Mesendoderm (in vitro differentiated cells): Measurements from ENCODE around the gene SVIP. TPM values are rescaled to one million over a fixed set of nuclear protein-coding genes. Genes with fewer than 3 reads are reported as not detected.

ENCODE experiments used
- DNase-seq: peaks from one replicate; pipeline ENCODE4 v3.0.0; 2013
- H2AK5ac ChIP-seq: 2 replicates; pipeline ENCODE4 v1.6.1; 2013; ENCODE audit warnings: low read length, inconsistent platforms
- H2BK120ac ChIP-seq: 2 replicates; pipeline ENCODE4 v1.6.1; 2013; ENCODE audit warnings: low read depth, mild to moderate bottlenecking, low read length, moderate library complexity, mixed read lengths
- H2BK15ac ChIP-seq: replicated peaks from 2 replicates; pipeline ENCODE4 v1.6.1; 2013; ENCODE audit warnings: low read depth, mild to moderate bottlenecking, moderate library complexity
- H2BK5ac ChIP-seq: 2 replicates; pipeline ENCODE4 v1.6.1; 2013; ENCODE audit warnings: low read length, inconsistent platforms
- H3K18ac ChIP-seq: 2 replicates; pipeline ENCODE4 v1.6.1; 2013; ENCODE audit warnings: mild to moderate bottlenecking, low read length, mixed read lengths
- H3K23ac ChIP-seq: one replicate; pipeline ENCODE4 v1.6.1; 2013; ENCODE audit warnings: low read length
- H3K27ac ChIP-seq: 2 replicates; pipeline ENCODE4 v1.5.1; 2013; ENCODE audit warnings: low read depth, mild to moderate bottlenecking, inconsistent platforms, low read length, moderate library complexity
- H3K27me3 ChIP-seq: 2 replicates; pipeline ENCODE4 v1.6.1; 2013; ENCODE audit warnings: low read length, control low read depth, mild to moderate bottlenecking, inconsistent platforms; ENCODE audit not compliant: insufficient read depth, poor library complexity
- H3K36me3 ChIP-seq: 2 replicates; pipeline ENCODE4 v1.6.1; 2013; ENCODE audit warnings: low read length, inconsistent platforms; ENCODE audit not compliant: control insufficient read depth, insufficient read depth
- H3K4ac ChIP-seq: one replicate; pipeline ENCODE4 v1.6.1; 2013; ENCODE audit warnings: low read depth, mild to moderate bottlenecking, low read length, moderate library complexity
- H3K4me1 ChIP-seq: 2 replicates; pipeline ENCODE4 v1.6.1; 2013; ENCODE audit warnings: low read depth, low read length, inconsistent platforms; ENCODE audit not compliant: control insufficient read depth
- H3K4me2 ChIP-seq: 2 replicates; pipeline ENCODE4 v1.6.1; 2013; ENCODE audit warnings: low read length
- H3K4me3 ChIP-seq: 2 replicates; pipeline ENCODE4 v1.5.1; 2013; ENCODE audit warnings: mild to moderate bottlenecking, low read length
- H3K56ac ChIP-seq: one replicate; pipeline ENCODE4 v1.6.1; 2013; ENCODE audit warnings: low read length
- H3K79me1 ChIP-seq: 2 replicates; pipeline ENCODE4 v1.6.1; 2013; ENCODE audit warnings: low read length, inconsistent platforms
- H3K79me2 ChIP-seq: 2 replicates; pipeline ENCODE4 v1.6.1; 2013; ENCODE audit warnings: mild to moderate bottlenecking, low read length; ENCODE audit not compliant: control insufficient read depth, insufficient read depth
- H3K9ac ChIP-seq: 2 replicates; pipeline ENCODE4 v1.6.1; 2013; ENCODE audit warnings: low read length, inconsistent platforms
- H4K5ac ChIP-seq: one replicate; pipeline ENCODE4 v1.6.1; 2013; ENCODE audit warnings: low read length
- H4K8ac ChIP-seq: one replicate; pipeline ENCODE4 v1.6.1; 2013; ENCODE audit warnings: low read depth, mild to moderate bottlenecking, control low read depth, low read length, moderate library complexity
- WGBS: extraction: QIAGEN DNeasy Blood & Tissue Kit; methylation state at CpG from one replicate; pipeline ENCODE4 v1.1.7; 2013; ENCODE audit warnings: low lambda C conversion rate, missing lambda C conversion rate; ENCODE audit not compliant: insufficient coverage; ENCODE audit errors: extremely low coverage; 5-methylcytosine and 5-hydroxymethylcytosine counted together
- polyA plus RNA-seq, 2 experiments: library from polyadenylated mRNA; stranded (reverse); fragments of 200-250 nt; gene quantifications; one replicate each; pipeline ENCODE4 v1.2.3, GENCODE V29; 2013

SVIP gene
- 10.4 TPM for polyA plus RNA-seq (2013, experiment 1 of 2)
- polyA plus RNA-seq (2013, experiment 2 of 2), result 10.5 TPM

- peak; percentile 93 for DNase-seq
- no peaks in the 10 kb centered on the region for H3K36me3 ChIP-seq
- no peaks in the 10 kb centered on the region for H3K27me3 ChIP-seq
- peak within 1 kb of the TSS; percentile 63 for H3K9ac ChIP-seq
- H3K4me3 ChIP-seq, result peak within 1 kb of the TSS; percentile 62
- H3K18ac ChIP-seq, result no peak within 1 kb of the TSS
- no peak within 1 kb of the TSS for H2BK15ac ChIP-seq
- no peak within 1 kb of the TSS for H2BK120ac ChIP-seq
- H3K4me1 ChIP-seq, result no peaks in the 10 kb centered on the region
- H3K4me2 ChIP-seq, result peak within 1 kb of the TSS; percentile 61
- no peaks in the 10 kb centered on the region for H3K79me2 ChIP-seq
- H2BK5ac ChIP-seq, result no peak within 1 kb of the TSS
- no peak within 1 kb of the TSS for H3K27ac ChIP-seq
- H4K8ac ChIP-seq, result no peak within 1 kb of the TSS
- no peak within 1 kb of the TSS for H3K4ac ChIP-seq
- H3K56ac ChIP-seq, result peak within 1 kb of the TSS; percentile 87
- WGBS, result no CpG with 5 or more reads among the region's 79 CpGs
- no peak within 1 kb of the TSS for H3K23ac ChIP-seq
- no peak within 1 kb of the TSS for H2AK5ac ChIP-seq
- no peaks in the 10 kb centered on the region for H3K79me1 ChIP-seq
- H4K5ac ChIP-seq, result no peak within 1 kb of the TSS
Measured at GRCh38 chr11:22829231-22830081, at the start of gene SVIP. Gene SVIP (minus strand): TSS chr11:22829801. CDS start chr11:22829748, 53 bp downstream.

DNA sequence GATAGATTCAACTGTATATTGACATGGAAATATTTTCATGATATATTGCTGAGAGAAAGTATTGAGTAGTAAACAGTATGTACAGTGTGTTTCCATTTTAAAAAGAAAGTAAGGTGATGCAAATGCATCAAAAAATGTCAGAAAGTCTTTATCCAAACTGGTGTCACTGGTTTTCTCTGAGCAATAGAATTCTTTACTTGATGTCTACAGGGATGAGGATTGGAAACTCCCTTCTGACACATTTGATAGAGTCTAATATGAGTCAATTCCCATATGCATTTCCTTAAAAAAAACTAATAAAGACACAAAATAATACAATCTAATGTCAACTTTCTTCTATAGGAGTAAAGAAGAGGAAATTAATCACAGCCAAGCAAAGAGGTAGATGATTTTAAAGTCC lies 49.0 kb upstream of the SVIP start:
- no peak overlapping the region for H3K9ac ChIP-seq
- H3K79me2 ChIP-seq, result no peaks in the 10 kb centered on the region
- H3K56ac ChIP-seq, result no peak overlapping the region
- H3K4me3 ChIP-seq, result no peak overlapping the region
- H3K4me2 ChIP-seq, result no peak overlapping the region
- H3K79me1 ChIP-seq, result no peaks in the 10 kb centered on the region
- H2BK5ac ChIP-seq, result no peak overlapping the region
- H2BK15ac ChIP-seq, result no peak overlapping the region
- H2BK120ac ChIP-seq, result no peak overlapping the region
- H2AK5ac ChIP-seq, result no peak overlapping the region
- H3K18ac ChIP-seq, result no peak overlapping the region
- no peaks in the 10 kb centered on the region for H3K27me3 ChIP-seq
- H3K23ac ChIP-seq, result no peak overlapping the region
- H3K4ac ChIP-seq, result no peak overlapping the region
- H4K5ac ChIP-seq, result no peak overlapping the region
- no peaks in the 10 kb centered on the region for H3K4me1 ChIP-seq
- no peak overlapping the region for H3K27ac ChIP-seq
- no peaks in the 10 kb centered on the region for H3K36me3 ChIP-seq
- no peak overlapping the region for H4K8ac ChIP-seq
- no peak for DNase-seq

DNA sequence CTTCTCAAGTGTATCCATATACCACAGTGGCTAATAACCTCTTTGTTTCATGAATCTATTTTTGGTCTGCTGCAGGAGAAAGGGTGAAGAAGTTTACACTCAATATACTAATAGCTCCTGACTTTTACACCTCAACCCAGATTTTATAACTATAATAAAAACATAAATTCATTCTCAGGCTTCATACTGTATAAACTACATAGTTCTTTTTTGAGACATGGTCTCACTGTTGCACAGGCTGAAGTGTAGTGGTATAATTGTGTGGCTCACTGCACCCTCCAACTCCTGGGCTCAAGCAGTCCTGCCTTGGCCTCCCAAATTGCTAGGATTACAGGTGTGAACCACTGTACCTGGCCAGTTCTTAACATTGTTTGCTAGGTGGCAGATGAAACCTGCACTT lies 48.4 kb upstream of the SVIP start:
- Histone ChIP-seq H2AK5ac (no peak overlapping the region), H3K9ac (no peak overlapping the region), H3K4me1 (no peaks in the 10 kb centered on the region), H3K27ac (no peak overlapping the region), H3K4ac (no peak overlapping the region), H2BK15ac (no peak overlapping the region), H3K56ac (no peak overlapping the region), H3K4me3 (no peak overlapping the region), H4K8ac (no peak overlapping the region), H3K4me2 (no peak overlapping the region), H3K79me1 (no peaks in the 10 kb centered on the region), H3K18ac (no peak overlapping the region), H2BK5ac (no peak overlapping the region), H3K36me3 (no peaks in the 10 kb centered on the region), H3K27me3 (no peaks in the 10 kb centered on the region), H2BK120ac (no peak overlapping the region), H4K5ac (no peak overlapping the region), H3K23ac (no peak overlapping the region), H3K79me2 (no peaks in the 10 kb centered on the region)
- DNase-seq, result no peak

DNA sequence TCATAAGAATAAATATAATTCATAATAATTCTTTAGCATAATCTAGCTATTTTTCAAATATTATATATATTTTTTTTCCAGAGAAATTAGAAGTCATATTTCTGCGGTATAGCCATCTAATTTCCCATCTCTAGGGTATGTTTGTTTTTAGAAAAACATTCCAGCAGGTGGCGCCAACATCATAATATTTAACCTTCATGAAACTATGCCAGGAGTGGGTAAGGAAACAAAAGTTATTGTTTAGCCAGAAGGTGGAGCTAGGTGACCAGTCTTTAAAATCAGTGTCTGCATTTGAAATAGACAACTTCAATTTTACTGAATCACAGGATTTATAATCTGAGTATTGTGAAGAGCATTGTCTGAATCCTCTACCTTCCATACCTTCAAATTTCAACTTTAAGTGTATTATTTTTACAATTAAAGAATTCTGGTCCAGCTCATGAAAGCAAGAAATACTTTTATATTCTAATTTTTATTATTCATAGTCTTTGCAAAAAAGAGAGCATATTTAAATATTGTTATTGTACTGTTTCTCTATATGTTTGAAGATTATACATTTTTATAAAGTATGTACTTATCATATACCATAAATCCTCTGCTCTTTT lies 46.4 kb upstream of the SVIP start:
- Histone ChIP-seq H3K4me2 (no peak overlapping the region), H2BK5ac (no peak overlapping the region), H3K18ac (no peak overlapping the region), H4K8ac (no peak overlapping the region), H3K36me3 (no peaks in the 10 kb centered on the region), H3K4me3 (no peak overlapping the region), H3K4me1 (no peaks in the 10 kb centered on the region), H3K23ac (no peak overlapping the region), H2BK120ac (no peak overlapping the region), H3K4ac (no peak overlapping the region), H3K79me1 (no peaks in the 10 kb centered on the region), H2BK15ac (no peak overlapping the region), H3K27ac (no peak overlapping the region), H3K9ac (no peak overlapping the region), H4K5ac (no peak overlapping the region), H3K56ac (no peak overlapping the region), H2AK5ac (no peak overlapping the region), H3K27me3 (no peaks in the 10 kb centered on the region), H3K79me2 (no peaks in the 10 kb centered on the region)
- DNase-seq, result peak; percentile 86
- WGBS, result no CpG with 5 or more reads among the region's 2 CpGs

DNA sequence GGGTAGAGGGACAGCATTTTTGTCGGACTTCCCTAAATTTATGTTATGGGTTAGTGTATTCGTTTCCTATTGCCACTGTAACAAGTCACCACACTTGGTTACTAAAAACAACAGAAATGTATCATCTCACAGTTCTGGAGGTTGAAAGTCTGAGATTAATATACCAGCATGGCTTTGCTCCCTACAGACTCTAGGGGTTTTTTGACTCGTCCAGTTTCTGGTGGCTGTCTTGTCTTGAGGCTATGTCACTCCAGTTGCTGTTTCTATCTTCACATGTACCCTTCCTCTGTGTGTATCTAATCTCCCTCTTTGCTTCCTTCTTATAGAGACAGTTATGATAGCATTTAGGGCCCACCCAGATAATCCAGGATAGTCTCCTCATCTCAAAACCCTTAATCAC lies 39.7 kb upstream of the SVIP start:
- Histone ChIP-seq H3K4ac (no peak overlapping the region), H2BK5ac (no peak overlapping the region), H3K18ac (no peak overlapping the region), H2AK5ac (no peak overlapping the region), H2BK120ac (no peak overlapping the region), H3K4me3 (no peak overlapping the region), H4K5ac (no peak overlapping the region), H3K9ac (no peak overlapping the region), H3K36me3 (no peaks in the 10 kb centered on the region), H3K56ac (no peak overlapping the region), H2BK15ac (no peak overlapping the region), H3K27me3 (no peaks in the 10 kb centered on the region), H3K4me2 (no peak overlapping the region), H3K27ac (no peak overlapping the region), H3K23ac (no peak overlapping the region), H3K4me1 (no peaks in the 10 kb centered on the region), H3K79me2 (no peaks in the 10 kb centered on the region), H4K8ac (no peak overlapping the region), H3K79me1 (no peaks in the 10 kb centered on the region)
- DNase-seq, result no peak
- no CpG with 5 or more reads among the region's 3 CpGs for WGBS
